Loucy (cell line): Measurements from ENCODE around the gene DLK1.

ENCODE experiments used
- H2AFZ ChIP-seq: fragments of 200-600 bp; sonication (generic); 2 replicates; pipeline ENCODE4 v1.6.0; 2016; ENCODE audit warnings: antibody characterized with exemption, mild to moderate bottlenecking, low read length, moderate library complexity
- H3F3A ChIP-seq: fragments of 200-600 bp; 2 replicates; pipeline ENCODE4 v1.6.0; 2016; ENCODE audit warnings: antibody characterized with exemption, low read depth, mild to moderate bottlenecking
- H3K27me3 ChIP-seq: fragments of 200-600 bp; sonication (generic); 2 replicates; pipeline ENCODE4 v1.6.1; 2014; ENCODE audit warnings: low read length, mild to moderate bottlenecking; ENCODE audit not compliant: insufficient read depth, poor library complexity, severe bottlenecking
- H3K36me3 ChIP-seq: fragments of 200-600 bp; sonication (generic); 2 replicates; pipeline ENCODE4 v1.6.1; 2016; ENCODE audit warnings: low read length; ENCODE audit not compliant: insufficient read depth
- H3K4me1 ChIP-seq: fragments of 200-600 bp; sonication (generic); 2 replicates; pipeline ENCODE4 v1.5.1; 2014; ENCODE audit warnings: low read length, mild to moderate bottlenecking; ENCODE audit not compliant: insufficient read depth, poor library complexity, severe bottlenecking
- H3K4me2 ChIP-seq: fragments of 200-600 bp; sonication (generic); 2 replicates; pipeline ENCODE4 v1.6.0; 2014; ENCODE audit warnings: antibody characterized with exemption, low read length, low read depth, mild to moderate bottlenecking; ENCODE audit not compliant: poor library complexity, severe bottlenecking
- H3K4me3 ChIP-seq: fragments of 200-600 bp; sonication (generic); 2 replicates; pipeline ENCODE4 v1.5.1; 2014; ENCODE audit warnings: low read length, mild to moderate bottlenecking, mixed read lengths; ENCODE audit not compliant: poor library complexity, severe bottlenecking
- H3K79me2 ChIP-seq: fragments of 200-600 bp; sonication (generic); 2 replicates; pipeline ENCODE4 v1.6.1; 2014; ENCODE audit warnings: low read length; ENCODE audit not compliant: insufficient read depth
- H3K9ac ChIP-seq: fragments of 200-600 bp; sonication (generic); 2 replicates; pipeline ENCODE4 v1.6.0; 2014; ENCODE audit warnings: mild to moderate bottlenecking, low read depth, low read length, moderate library complexity; ENCODE audit not compliant: poor library complexity, severe bottlenecking
- H3K9me2 ChIP-seq: fragments of 200-600 bp; sonication (generic); replicated peaks from 2 replicates; pipeline ENCODE4 v1.6.1; 2016; ENCODE audit warnings: low read depth, low read length, mixed read lengths
- H3K9me3 ChIP-seq: fragments of 200-600 bp; sonication (generic); 2 replicates; pipeline ENCODE4 v1.6.1; 2014; ENCODE audit warnings: mild to moderate bottlenecking, antibody characterized with exemption, low read length, low read depth; ENCODE audit not compliant: insufficient read depth
- H4K20me1 ChIP-seq: fragments of 200-600 bp; sonication (generic); 2 replicates; pipeline ENCODE4 v1.6.0; 2014; ENCODE audit warnings: antibody characterized with exemption, low read length, mild to moderate bottlenecking; ENCODE audit not compliant: insufficient read depth, poor library complexity, severe bottlenecking
- CTCF ChIP-seq: fragments of 200-600 bp; sonication (generic); conservative IDR thresholded peaks from 2 replicates; pipeline ENCODE4 v1.5.1; 2014; ENCODE audit warnings: mild to moderate bottlenecking, antibody characterized with exemption, low read length
- EZH2phosphoT487 ChIP-seq: fragments of 200-600 bp; IDR thresholded peaks from 2 replicates; pipeline ENCODE4 v1.6.1; 2018; ENCODE audit warnings: antibody characterized with exemption, mild to moderate bottlenecking, moderate library complexity, borderline replicate concordance

DLK1 gene

GRCh38 chr14:100680439-100681051 is 46.1 kb upstream of the DLK1 start:
- H3F3A ChIP-seq, result no peaks in the 10 kb centered on the region; the same call in 1 of the 2 replicates
- H3K9me3 ChIP-seq, result no peaks in the 10 kb centered on the region
- peak overlapping the region; percentile 31 for H3K4me2 ChIP-seq
- H3K9me2 ChIP-seq, result no peaks in the 10 kb centered on the region
- no peak overlapping the region for H2AFZ ChIP-seq
- no peaks in the 10 kb centered on the region for H3K27me3 ChIP-seq
- H3K36me3 ChIP-seq, result no peaks in the 10 kb centered on the region
- H4K20me1 ChIP-seq, result no peaks in the 10 kb centered on the region
- H3K9ac ChIP-seq, result peak overlapping the region; percentile 48
- no peak for TF ChIP-seq CTCF
- no peak for TF ChIP-seq EZH2phosphoT487
- H3K4me1 ChIP-seq, result peaks cover 55% of the 10 kb centered on the region
- no peak overlapping the region for H3K4me3 ChIP-seq
- no peaks in the 10 kb centered on the region for H3K79me2 ChIP-seq

GRCh38 chr14:100681111-100681510 is 45.6 kb upstream of the DLK1 start:
- Histone ChIP-seq H2AFZ (no peak overlapping the region), H3K79me2 (no peaks in the 10 kb centered on the region), H3K27me3 (no peaks in the 10 kb centered on the region), H4K20me1 (no peaks in the 10 kb centered on the region), H3K4me1 (peaks cover 49% of the 10 kb centered on the region), H3K4me2 (peak overlapping the region; percentile 31), H3K9ac (peak overlapping the region; percentile 48), H3K36me3 (no peaks in the 10 kb centered on the region), H3K4me3 (no peak overlapping the region), H3F3A (no peaks in the 10 kb centered on the region; the same call in 1 of the 2 replicates), H3K9me3 (no peaks in the 10 kb centered on the region), H3K9me2 (no peaks in the 10 kb centered on the region)
- TF ChIP-seq CTCF (no peak), EZH2phosphoT487 (no peak)

DNA sequence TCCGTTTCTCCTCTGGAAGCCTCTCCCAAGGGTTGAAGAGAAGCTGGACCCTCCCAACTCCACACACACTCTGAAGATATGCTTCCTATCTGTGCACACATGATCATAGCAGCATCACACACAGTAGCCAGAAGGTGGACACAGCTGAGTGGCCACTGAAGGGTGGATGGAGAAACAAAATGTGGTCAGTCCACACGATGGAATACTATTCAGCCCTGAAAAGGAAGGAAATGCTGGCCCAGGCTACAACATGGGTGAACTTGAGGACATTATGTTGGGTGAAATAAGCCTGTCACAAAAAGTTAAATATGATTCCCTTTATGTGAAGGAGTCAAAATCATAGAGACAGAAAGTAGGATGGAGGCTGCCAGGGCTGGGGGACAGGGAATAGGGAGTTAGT is 43.9 kb upstream of the DLK1 start:
- no peaks in the 10 kb centered on the region for H3K9me3 ChIP-seq
- H3K9me2 ChIP-seq, result no peaks in the 10 kb centered on the region
- no peak overlapping the region for H3K4me2 ChIP-seq
- no peaks in the 10 kb centered on the region for H3K27me3 ChIP-seq
- no peaks in the 10 kb centered on the region for H3K36me3 ChIP-seq
- H3F3A ChIP-seq, result no peaks in the 10 kb centered on the region; the same call in 1 of the 2 replicates
- H3K79me2 ChIP-seq, result no peaks in the 10 kb centered on the region
- H4K20me1 ChIP-seq, result no peaks in the 10 kb centered on the region
- no peak overlapping the region for H3K9ac ChIP-seq
- peaks cover 33% of the 10 kb centered on the region for H3K4me1 ChIP-seq
- no peak overlapping the region for H2AFZ ChIP-seq
- TF ChIP-seq EZH2phosphoT487 (no peak), CTCF (no peak)
- no peak overlapping the region for H3K4me3 ChIP-seq
